GM10266 (cell line): ENCODE data around the gene WNT6.

Experiments
- DNase-seq: peaks from one replicate; pipeline ENCODE4 v3.0.0; 2012; ENCODE audit errors: extremely low spot score
- TF ChIP-seq, protein P1 (sequence below): IDR thresholded peaks from 2 replicates; pipeline ENCODE4 v1.5.1; 2012; ENCODE audit warnings: mild to moderate bottlenecking, low read depth; ENCODE audit not compliant: control insufficient read depth, insufficient read depth; ENCODE audit errors: missing control alignments

The WNT6 gene

DNA sequence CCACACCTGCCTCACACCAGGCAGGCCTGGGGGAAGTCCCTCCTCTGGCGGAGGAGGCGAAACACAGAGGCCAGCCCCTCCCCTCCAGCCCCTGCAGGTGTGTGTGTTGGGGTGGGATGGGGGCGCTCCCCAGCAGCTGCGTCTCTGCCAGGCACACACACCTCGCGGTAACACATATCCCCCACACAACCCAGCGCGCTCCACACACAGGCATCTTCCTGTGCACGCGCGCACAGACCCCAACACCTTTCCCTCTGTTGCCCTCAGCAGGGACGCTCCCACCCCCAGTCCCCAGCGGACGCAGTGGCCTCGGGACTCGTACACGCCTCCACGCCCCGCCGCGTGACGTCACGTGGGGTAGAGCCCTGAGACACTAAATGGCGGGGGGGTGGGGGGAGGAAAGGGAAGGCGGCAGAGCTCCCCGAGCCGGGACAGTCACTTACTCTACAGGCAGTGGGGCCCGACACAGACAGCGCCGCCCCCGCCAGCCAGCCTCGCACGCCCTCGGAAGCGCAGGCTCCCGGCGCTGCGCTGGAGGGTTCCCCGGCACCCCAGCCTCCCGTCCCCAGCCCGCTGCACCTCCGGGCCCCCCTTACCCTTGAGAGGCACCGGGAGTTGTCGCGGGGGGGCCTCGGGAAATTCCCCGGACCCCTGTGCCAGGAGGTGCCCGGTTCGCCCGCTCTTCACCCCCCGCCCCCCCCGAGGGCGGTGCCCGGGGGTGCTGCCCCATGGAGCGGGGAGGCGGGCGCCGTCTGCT, 20.7 kb downstream of the WNT6 start, which contains the start of gene WNT10A:
TSS of gene WNT10A (plus strand) at position 751 of the 757 bp plus-strand sequence. CDS start 144 bp downstream, outside the sequence.
- peak; percentile 92 for DNase-seq

DNA sequence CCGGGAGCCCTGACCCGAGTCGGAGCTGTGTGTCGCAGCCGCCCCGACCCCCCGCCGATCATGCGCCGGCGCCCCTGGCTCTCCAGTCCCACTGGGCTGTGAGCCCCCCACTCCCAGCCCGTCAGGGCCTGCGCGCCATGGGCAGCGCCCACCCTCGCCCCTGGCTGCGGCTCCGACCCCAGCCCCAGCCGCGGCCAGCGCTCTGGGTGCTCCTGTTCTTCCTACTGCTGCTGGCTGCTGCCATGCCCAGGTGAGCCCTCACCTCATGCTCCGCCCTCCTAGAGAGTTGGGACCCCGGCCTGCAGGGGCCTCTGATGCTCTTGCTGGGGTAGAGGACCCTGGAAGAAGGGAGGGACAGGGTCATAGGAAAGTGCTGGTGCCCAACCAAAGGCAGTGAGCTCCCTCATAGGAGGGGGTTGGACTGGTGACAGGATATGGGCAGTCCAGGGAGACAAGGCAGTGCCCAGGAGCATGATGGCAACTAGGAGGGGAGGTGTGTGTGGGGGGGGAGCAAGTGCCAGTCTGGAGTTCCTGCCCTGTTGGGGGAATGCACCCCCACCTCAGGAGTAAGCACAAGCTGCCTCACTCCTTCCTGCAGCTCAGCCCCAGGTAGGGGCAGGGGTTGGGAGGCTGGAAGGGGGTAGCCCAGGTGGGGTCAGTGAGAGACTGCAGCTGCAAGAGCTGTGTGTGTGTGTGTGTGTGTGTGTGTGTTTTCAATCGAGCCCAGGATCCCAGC, 21.4 kb downstream of the WNT6 start:
- DNase-seq: no peak
- TF ChIP-seq, protein P1, sequence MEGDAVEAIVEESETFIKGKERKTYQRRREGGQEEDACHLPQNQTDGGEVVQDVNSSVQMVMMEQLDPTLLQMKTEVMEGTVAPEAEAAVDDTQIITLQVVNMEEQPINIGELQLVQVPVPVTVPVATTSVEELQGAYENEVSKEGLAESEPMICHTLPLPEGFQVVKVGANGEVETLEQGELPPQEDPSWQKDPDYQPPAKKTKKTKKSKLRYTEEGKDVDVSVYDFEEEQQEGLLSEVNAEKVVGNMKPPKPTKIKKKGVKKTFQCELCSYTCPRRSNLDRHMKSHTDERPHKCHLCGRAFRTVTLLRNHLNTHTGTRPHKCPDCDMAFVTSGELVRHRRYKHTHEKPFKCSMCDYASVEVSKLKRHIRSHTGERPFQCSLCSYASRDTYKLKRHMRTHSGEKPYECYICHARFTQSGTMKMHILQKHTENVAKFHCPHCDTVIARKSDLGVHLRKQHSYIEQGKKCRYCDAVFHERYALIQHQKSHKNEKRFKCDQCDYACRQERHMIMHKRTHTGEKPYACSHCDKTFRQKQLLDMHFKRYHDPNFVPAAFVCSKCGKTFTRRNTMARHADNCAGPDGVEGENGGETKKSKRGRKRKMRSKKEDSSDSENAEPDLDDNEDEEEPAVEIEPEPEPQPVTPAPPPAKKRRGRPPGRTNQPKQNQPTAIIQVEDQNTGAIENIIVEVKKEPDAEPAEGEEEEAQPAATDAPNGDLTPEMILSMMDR: no peak

More for the DNA sequence above, 20.7 kb downstream of the WNT6 start, which contains the start of gene WNT10A:
- TF ChIP-seq, protein P1: no peak

DNA sequence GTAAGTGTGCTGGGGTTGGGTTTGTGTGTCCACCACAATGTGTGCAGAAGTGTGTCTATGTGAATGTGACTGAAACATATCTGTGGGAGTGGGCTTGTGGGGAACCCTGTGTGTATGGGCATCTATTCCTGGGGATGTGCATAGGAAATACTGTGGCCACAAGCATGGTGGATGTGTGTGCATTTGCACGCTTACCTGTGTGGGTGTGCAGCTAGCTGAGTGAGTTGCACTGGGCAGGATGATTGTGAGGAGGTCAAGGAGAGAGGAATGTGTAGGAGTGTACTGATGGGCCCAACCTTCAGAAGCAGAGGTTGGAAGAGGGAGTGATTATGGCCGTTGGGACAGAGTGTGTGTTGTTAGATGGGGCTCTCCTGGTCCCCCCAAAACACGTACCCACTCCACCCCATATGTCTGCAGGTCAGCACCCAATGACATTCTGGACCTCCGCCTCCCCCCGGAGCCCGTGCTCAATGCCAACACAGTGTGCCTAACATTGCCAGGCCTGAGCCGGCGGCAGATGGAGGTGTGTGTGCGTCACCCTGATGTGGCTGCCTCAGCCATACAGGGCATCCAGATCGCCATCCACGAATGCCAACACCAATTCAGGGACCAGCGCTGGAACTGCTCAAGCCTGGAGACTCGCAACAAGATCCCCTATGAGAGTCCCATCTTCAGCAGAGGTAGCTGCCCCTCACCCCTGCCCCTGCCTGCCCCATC, 22.3 kb downstream of the WNT6 start:
- DNase-seq: no peak
- TF ChIP-seq, protein P1: no peak

GRCh38 chr2:218882461-218882816, 22.8 kb downstream of the WNT6 start:
- TF ChIP-seq, protein P1: no peak
- no peak for DNase-seq

- DNase-seq: no peak
- TF ChIP-seq, protein P1: no peak
Observed at GRCh38 chr2:218882866-218883366, 23.3 kb downstream of the WNT6 start.

GRCh38 chr2:218883491-218884490, 24.2 kb downstream of the WNT6 start:
- peak; percentile 78 for DNase-seq
- TF ChIP-seq, protein P1: no peak
